Tibial artery (tissue), 4 donors: ENCODE measurements around the gene CFAP74.

ENCODE experiments used
- DNase-seq, 2 donors: peaks; one replicate each; pipeline ENCODE4 v3.0.0-alpha.2; 2019
- H3K27ac ChIP-seq, 2 donors: fragments of 200-600 bp; sonication (generic) in 1 of 2; 1 replicate in 1 of 2; 2 replicates in 1 of 2; pipeline ENCODE4 v1.5.1; 2018 to 2019; ENCODE audit warnings: mild to moderate bottlenecking in 1 of 2
- H3K27me3 ChIP-seq, 2 donors: fragments of 200-600 bp; sonication (generic) in 1 of 2; one replicate each; pipeline versions ENCODE4 v1.5.1 to v1.6.0; 2016 to 2019
- H3K36me3 ChIP-seq, 3 donors: fragments of 200-600 bp; sonication (generic) in 2 of 3; one replicate each; pipeline ENCODE4 v1.5.1; 2016 to 2019; ENCODE audit warnings: mild to moderate bottlenecking in 2 of 3
- H3K4me1 ChIP-seq, 4 donors: fragments of 200-600 bp; sonication (generic) in 2 of 4; 1 replicate in 3 of 4; 2 replicates in 1 of 4; pipeline ENCODE4 v1.5.1; 2016 to 2019
- H3K4me3 ChIP-seq, 2 donors: fragments of 200-600 bp; sonication (generic) in 1 of 2; 1 replicate in 1 of 2; 2 replicates in 1 of 2; pipeline ENCODE4 v1.5.1; 2018 to 2019; ENCODE audit warnings: mild to moderate bottlenecking in 2 of 2
- H3K9me3 ChIP-seq, 3 donors: fragments of 200-600 bp; sonication (generic) in 1 of 3; one replicate each; pipeline ENCODE4 v1.5.1; 2016 to 2019
- intact Hi-C: fragments of 100-400 bp; cut with DNase I; formaldehyde crosslinking; loops from one replicate; pipeline ENCODE4 v1.15.0; 2023; ENCODE audit warnings: low total_unique reads
- TF ChIP-seq, protein P1 (sequence below), 2 experiments: fragments of 200-600 bp in 1 of 2; fragments of 450-650 bp in 1 of 2; IDR thresholded peaks; one replicate each; pipeline ENCODE4 v1.5.1; 2017 to 2019; ENCODE audit warnings: antibody characterized with exemption in 2 of 2, mild to moderate bottlenecking in 1 of 2, moderate library complexity in 1 of 2

The CFAP74 gene

DNA sequence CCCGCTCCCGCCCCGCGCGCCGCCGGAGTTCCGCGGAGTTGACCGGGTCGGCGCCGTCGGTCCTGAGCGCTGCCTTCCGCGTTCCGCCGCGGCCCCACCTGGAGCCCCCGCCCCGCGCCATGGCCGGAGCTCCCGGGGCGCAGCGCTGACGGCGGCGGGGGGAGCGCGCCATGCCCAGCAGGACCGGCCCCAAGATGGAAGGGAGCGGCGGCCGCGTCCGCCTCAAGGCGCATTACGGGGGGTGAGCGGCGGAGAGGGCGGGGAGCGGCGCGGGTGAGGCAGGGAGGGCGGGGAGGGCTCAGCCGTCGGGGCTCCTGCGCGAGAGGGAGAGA, 46.8 kb upstream of the CFAP74 start:
- intact Hi-C loops, result no loop called here

DNA sequence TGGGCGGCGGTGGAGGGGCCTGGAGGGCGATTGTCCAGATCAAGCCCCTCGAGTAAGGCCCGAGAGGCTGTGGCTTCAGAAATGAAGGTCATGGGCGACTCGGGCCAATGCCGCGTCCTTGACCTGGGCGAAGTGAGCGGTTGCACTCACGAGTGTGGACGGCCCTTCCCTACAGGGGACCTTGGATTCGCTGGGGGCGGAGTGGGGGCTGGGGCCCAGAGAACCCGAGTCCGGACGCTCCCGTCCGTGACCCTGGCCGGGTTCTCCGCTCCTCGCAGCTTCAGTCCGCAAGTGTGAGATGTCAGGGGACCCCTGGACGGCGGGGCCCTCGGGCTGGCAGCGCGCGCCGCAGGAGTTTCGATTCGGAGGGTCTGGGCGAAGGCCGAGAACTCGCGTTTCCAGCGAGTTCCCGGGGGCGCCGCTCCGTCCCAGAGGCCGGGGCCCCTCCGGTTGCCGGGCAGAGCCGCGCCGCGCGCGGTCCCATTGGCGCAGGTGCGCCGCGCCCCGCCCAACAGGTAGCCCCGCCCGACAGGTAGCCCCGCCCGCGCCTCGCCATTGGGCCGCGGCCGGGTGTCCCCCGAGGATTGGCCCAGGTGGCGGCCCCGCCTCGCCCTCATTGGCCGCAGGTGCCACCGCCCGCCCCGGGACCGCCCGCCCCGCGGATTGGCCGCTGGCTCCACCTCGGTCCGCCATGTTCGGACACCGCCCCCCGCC, 46.3 kb upstream of the CFAP74 start, which contains the start of gene PRKCZ:
TSS of gene PRKCZ (plus strand) at position 694 of the 714 bp plus-strand sequence. CDS start 220 bp downstream, outside the sequence.
- Histone ChIP-seq H3K9me3 (no peaks in the 10 kb centered on the region), H3K27ac (no peak within 1 kb of the TSS), H3K4me1 (peaks cover 0 to 23% (median 17%) of the 10 kb centered on the region in 4 donors), H3K4me3 (peak within 1 kb of the TSS; percentile 35 to 54), H3K36me3 (no peaks in the 10 kb centered on the region), H3K27me3 (peaks cover 0 to 88% of the 10 kb centered on the region in 2 donors)
- no peak for DNase-seq
- intact Hi-C loops, result no loop called here
- TF ChIP-seq, protein P1, sequence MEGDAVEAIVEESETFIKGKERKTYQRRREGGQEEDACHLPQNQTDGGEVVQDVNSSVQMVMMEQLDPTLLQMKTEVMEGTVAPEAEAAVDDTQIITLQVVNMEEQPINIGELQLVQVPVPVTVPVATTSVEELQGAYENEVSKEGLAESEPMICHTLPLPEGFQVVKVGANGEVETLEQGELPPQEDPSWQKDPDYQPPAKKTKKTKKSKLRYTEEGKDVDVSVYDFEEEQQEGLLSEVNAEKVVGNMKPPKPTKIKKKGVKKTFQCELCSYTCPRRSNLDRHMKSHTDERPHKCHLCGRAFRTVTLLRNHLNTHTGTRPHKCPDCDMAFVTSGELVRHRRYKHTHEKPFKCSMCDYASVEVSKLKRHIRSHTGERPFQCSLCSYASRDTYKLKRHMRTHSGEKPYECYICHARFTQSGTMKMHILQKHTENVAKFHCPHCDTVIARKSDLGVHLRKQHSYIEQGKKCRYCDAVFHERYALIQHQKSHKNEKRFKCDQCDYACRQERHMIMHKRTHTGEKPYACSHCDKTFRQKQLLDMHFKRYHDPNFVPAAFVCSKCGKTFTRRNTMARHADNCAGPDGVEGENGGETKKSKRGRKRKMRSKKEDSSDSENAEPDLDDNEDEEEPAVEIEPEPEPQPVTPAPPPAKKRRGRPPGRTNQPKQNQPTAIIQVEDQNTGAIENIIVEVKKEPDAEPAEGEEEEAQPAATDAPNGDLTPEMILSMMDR (IDR thresholded peaks at IDR 0.05), result no peak

More for the DNA sequence above, 46.8 kb upstream of the CFAP74 start:
- Histone ChIP-seq H3K36me3 (no peaks in the 10 kb centered on the region), H3K27me3 (peaks cover 0 to 82% of the 10 kb centered on the region in 2 donors), H3K4me3 (peak overlapping the region; percentile 35 to 54), H3K4me1 (peaks cover 0 to 19% (median 12%) of the 10 kb centered on the region in 4 donors), H3K9me3 (no peaks in the 10 kb centered on the region), H3K27ac (no peak overlapping the region)
- no peak for DNase-seq
- TF ChIP-seq, protein P1 (IDR thresholded peaks at IDR 0.05), result no peak

DNA sequence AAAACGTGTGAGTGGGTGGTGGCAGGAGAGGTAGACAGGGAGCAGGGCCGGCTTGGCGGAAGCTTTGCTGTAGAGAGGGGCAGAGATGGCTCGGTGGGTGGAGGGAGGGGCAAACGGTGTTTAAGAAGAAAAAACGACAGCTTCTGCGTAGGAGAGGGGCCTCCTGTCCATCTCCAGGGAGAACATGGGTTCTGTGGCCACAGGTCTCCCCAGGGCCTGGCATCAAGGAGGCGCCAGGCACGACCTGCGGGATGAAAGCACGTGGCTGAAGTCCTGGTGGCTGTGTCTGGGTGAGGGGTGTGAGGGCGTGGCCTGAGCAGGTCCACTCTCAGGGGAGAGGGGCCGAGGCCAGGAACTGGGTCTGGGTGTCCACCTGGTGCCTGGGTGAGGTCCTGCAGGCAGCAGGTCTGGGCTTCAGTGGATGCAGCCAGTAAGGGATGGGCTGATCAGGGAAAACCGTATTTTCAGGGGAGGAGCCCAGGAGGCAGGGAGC, 45.7 kb upstream of the CFAP74 start:
- Histone ChIP-seq H3K9me3 (no peaks in the 10 kb centered on the region), H3K27me3 (peaks cover 0 to 94% of the 10 kb centered on the region in 2 donors), H3K27ac (no peak overlapping the region), H3K36me3 (no peaks in the 10 kb centered on the region), H3K4me1 (peaks cover 0 to 28% (median 19%) of the 10 kb centered on the region in 4 donors), H3K4me3 (peak overlapping the region in 1 of 2 donors; percentile 54)
- TF ChIP-seq, protein P1 (IDR thresholded peaks at IDR 0.05), result no peak
- DNase-seq, result no peak
- intact Hi-C loops, result no loop called here

DNA sequence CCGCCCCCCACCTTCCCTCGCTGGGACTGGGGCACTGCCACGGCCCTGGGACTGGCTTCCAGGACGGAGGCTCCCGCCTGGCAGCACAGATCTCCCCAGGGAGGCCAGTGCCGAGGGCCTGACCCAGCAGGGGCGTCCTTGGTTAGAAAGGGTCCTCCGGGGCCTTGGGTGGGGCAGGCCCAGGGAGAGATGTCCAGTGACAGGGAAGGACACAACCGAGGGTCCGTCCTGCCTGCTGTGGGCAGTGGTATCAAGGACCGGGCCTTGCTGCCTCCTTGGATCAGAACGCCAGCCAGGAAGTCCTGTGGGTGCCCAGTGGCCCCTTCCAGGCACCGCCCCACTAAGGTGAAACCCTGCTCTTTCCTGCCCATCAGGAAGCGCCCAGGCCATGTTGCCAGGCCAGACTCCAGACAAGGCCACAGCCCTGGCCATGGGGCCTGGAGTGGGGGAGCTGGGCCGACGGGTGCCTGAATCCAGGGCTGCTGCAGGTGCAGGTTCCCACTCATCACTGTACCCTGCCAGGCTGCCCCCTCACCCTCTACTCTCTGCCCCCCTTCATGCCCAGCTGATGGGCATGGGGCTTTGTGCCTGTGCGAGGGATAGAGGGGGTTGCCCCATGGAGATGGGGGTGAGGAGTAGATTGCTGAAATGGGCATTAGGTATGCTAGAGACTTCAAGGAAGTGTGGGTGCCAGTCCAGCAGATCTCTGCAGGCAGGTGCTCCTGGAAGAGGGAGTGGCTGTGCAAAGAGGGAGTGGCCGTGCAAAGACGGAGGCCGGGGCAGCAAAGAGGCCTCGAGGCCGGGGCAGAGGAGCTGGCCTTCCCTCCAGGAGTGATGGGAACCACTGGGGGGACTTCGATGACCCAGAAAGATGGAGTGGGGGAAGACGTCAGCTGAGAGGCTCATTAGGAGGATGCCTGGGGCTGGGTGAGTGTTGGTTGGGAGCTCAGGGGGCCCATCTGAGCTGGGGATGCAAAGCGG, 44.5 kb upstream of the CFAP74 start:
- TF ChIP-seq, protein P1 (IDR thresholded peaks at IDR 0.05), result no peak
- H3K4me1 ChIP-seq, result peaks cover 0 to 28% (median 19%) of the 10 kb centered on the region in 4 donors
- H3K27me3 ChIP-seq, result peaks cover 0 to 100% of the 10 kb centered on the region in 2 donors
- DNase-seq, result no peak
- H3K36me3 ChIP-seq, result no peaks in the 10 kb centered on the region
- no peak overlapping the region for H3K4me3 ChIP-seq
- intact Hi-C loops, result no loop called here
- H3K9me3 ChIP-seq, result no peaks in the 10 kb centered on the region
- H3K27ac ChIP-seq, result no peak overlapping the region

DNA sequence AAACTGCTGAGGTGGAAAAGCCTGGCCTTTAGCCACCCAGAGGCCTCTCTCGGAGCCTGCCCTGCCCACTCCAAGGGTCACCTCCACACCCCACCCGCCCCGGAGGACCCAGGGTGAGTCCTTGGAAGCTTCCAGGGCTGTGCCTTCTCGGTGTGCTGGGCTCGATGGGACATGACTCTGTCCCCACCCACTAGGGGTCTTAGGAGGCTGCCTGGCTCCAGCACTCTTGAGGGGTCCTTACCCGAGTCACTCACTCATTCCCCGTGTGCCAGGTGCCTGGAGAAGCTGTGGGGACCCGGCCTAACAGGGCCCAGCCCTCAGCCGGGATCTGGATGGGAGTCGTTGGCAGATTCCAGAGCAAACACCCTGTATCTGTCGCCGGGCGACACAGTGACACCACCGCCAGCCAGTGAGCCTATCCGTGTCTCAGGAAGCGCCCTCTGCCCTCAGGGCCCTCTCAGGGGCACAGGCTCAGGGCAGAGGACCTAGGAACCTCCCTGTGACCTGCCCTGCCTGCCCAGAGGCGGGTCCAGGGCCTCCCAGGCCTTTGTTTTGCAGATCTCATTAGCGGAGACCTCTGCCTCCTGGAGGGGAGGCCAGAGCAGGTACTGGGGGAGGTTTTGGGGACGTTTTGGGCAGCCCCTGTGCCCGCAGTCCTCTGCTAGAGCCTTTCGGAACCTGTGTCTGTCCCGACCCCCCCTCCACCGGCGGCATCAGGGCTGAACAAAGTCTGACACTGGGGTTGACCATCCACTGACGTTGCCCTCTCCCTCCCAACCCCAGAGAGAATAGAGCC, 43.6 kb upstream of the CFAP74 start:
- H3K4me1 ChIP-seq, result peaks cover 0 to 28% (median 19%) of the 10 kb centered on the region in 4 donors
- H3K9me3 ChIP-seq, result no peaks in the 10 kb centered on the region
- intact Hi-C loops, result no loop called here
- H3K27ac ChIP-seq, result no peak overlapping the region
- H3K36me3 ChIP-seq, result no peaks in the 10 kb centered on the region
- DNase-seq, result no peak
- H3K27me3 ChIP-seq, result peaks cover 0 to 95% of the 10 kb centered on the region in 2 donors
- TF ChIP-seq, protein P1 (IDR thresholded peaks at IDR 0.05), result no peak
- no peak overlapping the region for H3K4me3 ChIP-seq
